Calu3 (cell line): Measurements from ENCODE around the gene ADA. TPM values are rescaled to one million over a fixed set of nuclear protein-coding genes. Genes with fewer than 3 reads are reported as not detected.

Source experiments
- BruUV-seq: library from RNA; stranded (reverse); fragments of 400-500 nt; replicated peaks from 2 replicates; lab custom pipeline; 2021; lab: Mats Ljungman, UMichigan
- CTCF ChIA-PET: fragments of 300-600 bp; sonication (Branson Sonifier 250); formaldehyde crosslinking; loops from one replicate; lab custom pipeline; 2022; ENCODE audit warnings: antibody characterized with exemption; lab: Charles Lee
- DNase-seq: peaks from one replicate; pipeline ENCODE4 v3.0.0; 2022
- H3K27ac Mint-ChIP-seq: one replicate; pipeline ENCODE4 v1.8.0; 2022; ENCODE audit warnings: mixed read lengths; ENCODE audit not compliant: unreplicated experiment
- H3K27me3 Mint-ChIP-seq: one replicate; pipeline ENCODE4 v1.8.0; 2022; ENCODE audit warnings: mixed read lengths; ENCODE audit not compliant: unreplicated experiment
- H3K36me3 Mint-ChIP-seq: one replicate; pipeline ENCODE4 v1.8.0; 2022; ENCODE audit warnings: mild to moderate bottlenecking, moderate library complexity, mixed read lengths; ENCODE audit not compliant: insufficient read depth, unreplicated experiment
- H3K4me1 Mint-ChIP-seq: one replicate; pipeline ENCODE4 v1.8.0; 2022; ENCODE audit warnings: mild to moderate bottlenecking, low read depth, mixed read lengths; ENCODE audit not compliant: unreplicated experiment
- H3K4me3 Mint-ChIP-seq: one replicate; pipeline ENCODE4 v1.8.0; 2022; ENCODE audit warnings: mild to moderate bottlenecking, low read depth, moderate library complexity, mixed read lengths; ENCODE audit not compliant: unreplicated experiment
- H3K9me3 Mint-ChIP-seq: one replicate; pipeline ENCODE4 v1.8.0; 2022; ENCODE audit warnings: low read depth, mixed read lengths; ENCODE audit not compliant: unreplicated experiment
- intact Hi-C: fragments of 100-400 bp; cut with micrococcal nuclease; formaldehyde crosslinking; loops from one replicate; pipeline ENCODE4 v1.10.0; 2022; ENCODE audit not compliant: unreplicated experiment
- total RNA-seq: library from RNA; stranded (reverse); gene quantifications from 2 replicates; pipeline ENCODE4 v1.2.3, GENCODE V29; 2022
- TF ChIP-seq, protein P1 (sequence below): fragments of 200-600 bp; IDR thresholded peaks from one replicate; pipeline ENCODE4 v1.8.0; 2022; ENCODE audit warnings: antibody characterized with exemption; ENCODE audit not compliant: unreplicated experiment

The ADA gene
- total RNA-seq, 1 experiment from 2014 or later = 7.5 TPM

- no peaks in the 10 kb centered on the region for H3K36me3 Mint-ChIP-seq
- CTCF ChIA-PET = interaction anchor here (0.5 kb wide), 1 partner anchor 18 kb away, joined by 5 read pairs; no protein-coding TSS in a partner anchor
- no peaks in the 10 kb centered on the region for H3K9me3 Mint-ChIP-seq
- H3K27me3 Mint-ChIP-seq = no peaks in the 10 kb centered on the region
- peaks cover 9% of the 10 kb centered on the region for H3K4me1 Mint-ChIP-seq
- DNase-seq = no peak
- no TSS peak for BruUV-seq
- no peak overlapping the region for H3K27ac Mint-ChIP-seq
- TF ChIP-seq, protein P1, sequence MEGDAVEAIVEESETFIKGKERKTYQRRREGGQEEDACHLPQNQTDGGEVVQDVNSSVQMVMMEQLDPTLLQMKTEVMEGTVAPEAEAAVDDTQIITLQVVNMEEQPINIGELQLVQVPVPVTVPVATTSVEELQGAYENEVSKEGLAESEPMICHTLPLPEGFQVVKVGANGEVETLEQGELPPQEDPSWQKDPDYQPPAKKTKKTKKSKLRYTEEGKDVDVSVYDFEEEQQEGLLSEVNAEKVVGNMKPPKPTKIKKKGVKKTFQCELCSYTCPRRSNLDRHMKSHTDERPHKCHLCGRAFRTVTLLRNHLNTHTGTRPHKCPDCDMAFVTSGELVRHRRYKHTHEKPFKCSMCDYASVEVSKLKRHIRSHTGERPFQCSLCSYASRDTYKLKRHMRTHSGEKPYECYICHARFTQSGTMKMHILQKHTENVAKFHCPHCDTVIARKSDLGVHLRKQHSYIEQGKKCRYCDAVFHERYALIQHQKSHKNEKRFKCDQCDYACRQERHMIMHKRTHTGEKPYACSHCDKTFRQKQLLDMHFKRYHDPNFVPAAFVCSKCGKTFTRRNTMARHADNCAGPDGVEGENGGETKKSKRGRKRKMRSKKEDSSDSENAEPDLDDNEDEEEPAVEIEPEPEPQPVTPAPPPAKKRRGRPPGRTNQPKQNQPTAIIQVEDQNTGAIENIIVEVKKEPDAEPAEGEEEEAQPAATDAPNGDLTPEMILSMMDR = no peak
- H3K4me3 Mint-ChIP-seq = no peak overlapping the region
- intact Hi-C loops = no loop called here
Measured at GRCh38 chr20:44621325-44621724, 30.2 kb downstream of the ADA start.

- intact Hi-C loops = no loop called here
- H3K27me3 Mint-ChIP-seq = no peaks in the 10 kb centered on the region
- no TSS peak for BruUV-seq
- peaks cover 9% of the 10 kb centered on the region for H3K4me1 Mint-ChIP-seq
- H3K9me3 Mint-ChIP-seq = no peaks in the 10 kb centered on the region
- TF ChIP-seq, protein P1 = no peak
- CTCF ChIA-PET = no interaction called here
- no peak overlapping the region for H3K4me3 Mint-ChIP-seq
- no peak for DNase-seq
- no peaks in the 10 kb centered on the region for H3K36me3 Mint-ChIP-seq
- no peak overlapping the region for H3K27ac Mint-ChIP-seq
Measured at GRCh38 chr20:44620030-44620429, 31.5 kb downstream of the ADA start.

DNA sequence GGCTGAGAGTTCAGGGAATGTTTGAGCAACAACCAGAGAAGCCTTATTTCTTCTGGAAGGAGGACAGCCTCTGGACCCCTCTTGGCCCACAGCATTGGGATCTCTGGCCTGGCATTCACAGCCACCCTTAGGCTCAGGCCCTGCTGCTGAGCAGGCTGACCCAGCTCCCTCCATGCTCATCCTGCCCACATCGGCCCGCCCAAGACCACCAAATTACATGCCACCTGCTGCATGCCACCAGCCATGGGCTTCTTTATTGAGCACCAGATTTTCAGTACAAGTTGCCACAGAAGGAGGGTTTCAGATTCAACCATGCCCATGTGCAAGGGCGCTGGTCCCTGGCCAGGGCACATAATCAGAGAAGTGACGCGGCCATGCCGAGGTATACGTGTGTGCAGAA lies 32.2 kb downstream of the ADA start:
- H3K9me3 Mint-ChIP-seq = no peaks in the 10 kb centered on the region
- BruUV-seq = no TSS peak
- H3K36me3 Mint-ChIP-seq = no peaks in the 10 kb centered on the region
- H3K27ac Mint-ChIP-seq = no peak overlapping the region
- H3K4me3 Mint-ChIP-seq = no peak overlapping the region
- DNase-seq = no peak
- peaks cover 9% of the 10 kb centered on the region for H3K4me1 Mint-ChIP-seq
- TF ChIP-seq, protein P1 = no peak
- CTCF ChIA-PET = interaction anchor here (0.6 kb wide), 1 partner anchor 233 kb away, joined by 3 read pairs; no protein-coding TSS in a partner anchor
- no peaks in the 10 kb centered on the region for H3K27me3 Mint-ChIP-seq
- intact Hi-C loops = no loop called here

- intact Hi-C loops = no loop called here
- Mint-ChIP-seq H3K4me3 (no peak overlapping the region), H3K27ac (no peak overlapping the region), H3K36me3 (no peaks in the 10 kb centered on the region), H3K4me1 (peaks cover 9% of the 10 kb centered on the region), H3K9me3 (no peaks in the 10 kb centered on the region), H3K27me3 (no peaks in the 10 kb centered on the region)
- CTCF ChIA-PET = interaction anchor here (0.8 to 1.2 kb wide), 2 partner anchors 8 to 66 kb away, joined by 3 to 7 read pairs; no protein-coding TSS in a partner anchor
- no TSS peak for BruUV-seq
- TF ChIP-seq, protein P1 = no peak
- peak; percentile 30 for DNase-seq
Measured at GRCh38 chr20:44618318-44618731, 33.2 kb downstream of the ADA start.
